K562 (cell line): ENCODE data around the gene HTR6. TPM values are rescaled to one million over a fixed set of nuclear protein-coding genes. Genes with fewer than 3 reads are reported as not detected.

Experiments
- ATAC-seq: fragments of 200-7000 bp; cut with Tn5 transposase; 3 replicates; pipeline ENCODE4 v1.9.1; 2020; ENCODE audit warnings: moderate library complexity
- BruUV-seq: library from RNA; stranded (reverse); fragments of 400-500 nt; replicated peaks from 2 replicates; lab custom pipeline; 2021; lab: Mats Ljungman, UMichigan
- CTCF ChIA-PET: fragments of 300-600 bp; formaldehyde crosslinking; extraction: SDS; loops from one replicate; lab custom pipeline; 2021; ENCODE audit warnings: low intra/inter-chr PET ratio; lab: Yijun Ruan, JAX
- POLR2A ChIA-PET: fragments of 300-600, 350-650 bp; sonication (Branson Sonifier 250); formaldehyde crosslinking; extraction: SDS; loops from one replicate; lab custom pipeline; 2021; ENCODE audit warnings: antibody characterized with exemption, inconsistent platforms; lab: Yijun Ruan, JAX
- DNase-seq, 4 experiments: peaks; one replicate each; pipeline versions ENCODE4 v3.0.0 to v3.0.0-alpha.2; 2011 to 2018; ENCODE audit warnings: low spot score in 3 of 4, mixed read lengths in 3 of 4; ENCODE audit errors: extremely low read depth in 1 of 4
- FAIRE-seq: peaks from 2 replicates; lab custom pipeline; 2011; peaks lifted over from hg19 to GRCh38; lab: Jason Lieb, UNC
- H2AFZ ChIP-seq: 2 replicates; pipeline ENCODE4 v1.6.0; 2011; ENCODE audit warnings: low read depth, low read length, control low read depth, inconsistent platforms
- H3K27ac ChIP-seq: fragments of 200-600 bp; 3 replicates; pipeline ENCODE4 v1.8.0; 2011; ENCODE audit warnings: low read depth, mild to moderate bottlenecking, control low read depth, inconsistent platforms, low read length, moderate library complexity, mixed read lengths; ENCODE audit errors: extremely low read depth
- H3K27me3 ChIP-seq, 2 experiments: fragments of 300-600 bp in 1 of 2; 2 replicates in 1 of 2; 3 replicates in 1 of 2; pipeline versions ENCODE4 v1.6.0 to v1.8.0; 2011; ENCODE audit warnings: inconsistent platforms in 2 of 2, low read length in 2 of 2, mild to moderate bottlenecking in 1 of 2, mixed read lengths in 1 of 2, moderate library complexity in 1 of 2; ENCODE audit not compliant: control insufficient read depth in 2 of 2, insufficient read depth in 2 of 2
- H3K36me3 ChIP-seq: fragments of 300-600 bp; 3 replicates; pipeline ENCODE4 v1.8.0; 2011; ENCODE audit warnings: mild to moderate bottlenecking, low read length, inconsistent platforms; ENCODE audit not compliant: control insufficient read depth, insufficient read depth
- H3K4me1 ChIP-seq, 2 experiments: fragments of 200-600 bp in 1 of 2; replicated peaks in 1 of 2; 2 replicates in 1 of 2; 3 replicates in 1 of 2; pipeline versions ENCODE4 v1.5.1 to v1.8.0; 2011; ENCODE audit warnings: inconsistent platforms in 2 of 2, low read length in 2 of 2, mild to moderate bottlenecking in 1 of 2, mixed read lengths in 1 of 2, moderate library complexity in 1 of 2; ENCODE audit not compliant: control insufficient read depth in 2 of 2, insufficient read depth in 2 of 2
- H3K4me2 ChIP-seq: 2 replicates; pipeline ENCODE4 v1.6.1; 2011; ENCODE audit warnings: low read length, control low read depth, inconsistent platforms, mixed read lengths; ENCODE audit not compliant: insufficient read depth
- H3K4me3 ChIP-seq: fragments of 200-600 bp; sonication (generic), shearing (Covaris generic); 2 replicates; pipeline ENCODE4 v1.5.1; 2016; ENCODE audit warnings: control low read depth, inconsistent platforms
- H3K79me2 ChIP-seq: fragments of 200-600 bp; 3 replicates; pipeline ENCODE4 v1.8.0; 2011; ENCODE audit warnings: low read length, inconsistent platforms; ENCODE audit not compliant: control insufficient read depth, insufficient read depth
- H3K9ac ChIP-seq, 2 experiments: 2 replicates each; pipeline versions ENCODE4 v1.6.0 to v1.6.1; 2011; ENCODE audit warnings: low read depth in 2 of 2, low read length in 2 of 2, control low read depth in 1 of 2, inconsistent platforms in 1 of 2, mild to moderate bottlenecking in 1 of 2, mixed read lengths in 1 of 2; ENCODE audit not compliant: insufficient read depth in 1 of 2
- H3K9me1 ChIP-seq: one replicate; pipeline ENCODE4 v1.6.0; 2011; ENCODE audit warnings: inconsistent platforms, mild to moderate bottlenecking, low read length, moderate library complexity; ENCODE audit not compliant: control insufficient read depth, insufficient read depth
- H3K9me3 ChIP-seq: replicated peaks from 2 replicates; pipeline ENCODE4 v1.5.1; 2011; ENCODE audit warnings: low read depth, low read length, inconsistent platforms; ENCODE audit not compliant: control insufficient read depth, insufficient read depth
- H4K20me1 ChIP-seq: replicated peaks from 2 replicates; pipeline ENCODE4 v1.6.1; 2011; ENCODE audit warnings: low read length, inconsistent platforms, mixed read lengths; ENCODE audit not compliant: control insufficient read depth, insufficient read depth
- BCOR ChIP-seq: fragments of 450-650 bp; IDR thresholded peaks from 2 replicates; pipeline ENCODE4 v1.6.1; 2016
- CTBP1 ChIP-seq: fragments of 450-650 bp; IDR thresholded peaks from 2 replicates; pipeline ENCODE4 v1.6.1; 2016; ENCODE audit warnings: borderline replicate concordance
- DACH1 ChIP-seq: fragments of 450-650 bp; IDR thresholded peaks from 2 replicates; pipeline ENCODE4 v1.6.1; 2018; ENCODE audit not compliant: partially characterized antibody
- DMBX1 ChIP-seq: fragments of 250-450 bp; sonication (Bioruptor Pico); IDR thresholded peaks from 2 replicates; pipeline ENCODE4 v1.8.0; 2022; ENCODE audit warnings: inconsistent platforms, mild to moderate bottlenecking, moderate library complexity, borderline replicate concordance
- KHSRP ChIP-seq: fragments of 450-650 bp; IDR thresholded peaks from 2 replicates; pipeline ENCODE4 v1.6.1; 2017
- SIN3A ChIP-seq, 2 experiments: fragments of 150-350 bp in 1 of 2; IDR thresholded peaks; 2 replicates each; pipeline ENCODE4 v1.6.1; 2011 to 2016; ENCODE audit warnings: borderline replicate concordance in 2 of 2, low read depth in 2 of 2, low read length in 2 of 2, mild to moderate bottlenecking in 2 of 2, moderate library complexity in 2 of 2; ENCODE audit not compliant: control insufficient read depth in 1 of 2
- SMAD1 ChIP-seq: fragments of 150-350 bp; IDR thresholded peaks from 2 replicates; pipeline ENCODE4 v1.6.1; 2014; ENCODE audit warnings: low read length, low read depth; ENCODE audit not compliant: partially characterized antibody
- SNRNP70 ChIP-seq: fragments of 200-400 bp; formaldehyde crosslinking; optimal IDR thresholded peaks from 2 replicates; pipeline ENCODE3; 2017; ENCODE audit warnings: low read depth, low read length
- XRCC5 ChIP-seq: fragments of 200-400 bp; formaldehyde crosslinking; IDR thresholded peaks from 2 replicates; pipeline ENCODE4 v1.6.1; 2017; ENCODE audit warnings: low read depth, mild to moderate bottlenecking, low read length
- ZC3H8 ChIP-seq: fragments of 450-650 bp; IDR thresholded peaks from 2 replicates; pipeline ENCODE4 v1.6.1; 2017
- ZNF263 ChIP-seq: sonication (generic); formaldehyde crosslinking; IDR thresholded peaks from 2 replicates; pipeline ENCODE4 v1.8.0; 2022; ENCODE audit warnings: mild to moderate bottlenecking, missing genetic modification reagents, borderline replicate concordance
- ZNF717 ChIP-seq: fragments of 250-450 bp; sonication (Bioruptor Pico); IDR thresholded peaks from 2 replicates; pipeline ENCODE4 v1.5.0; 2021
- WGBS: fragments of 100-300 bp; shearing (Covaris generic); methylation state at CpG from one replicate; pipeline ENCODE4 v1.1.6; 2016; ENCODE audit warnings: low coverage, mixed read lengths; ENCODE audit not compliant: insufficient coverage; ENCODE audit errors: missing lambda C conversion rate; 5-methylcytosine and 5-hydroxymethylcytosine counted together
- in situ Hi-C: fragments of 300-500 bp; cut with MboI; formaldehyde crosslinking; loops from 4 replicates; pipeline ENCODE4 v1.15.0; 2018; ENCODE audit warnings: inconsistent platforms, mixed read lengths
- intact Hi-C: fragments of 100-400 bp; cut with micrococcal nuclease; formaldehyde crosslinking; loops from 2 replicates; pipeline ENCODE4 v1.14.2; 2022
- polyA plus RNA-seq, 8 experiments: library from polyadenylated mRNA; depleted of rRNA in 4 of 8; stranded (reverse) in 5 of 8; unstranded in 3 of 8; fragments of >200 nt; fragmentation: Nextera tagmentation in 2 of 8; fragmentation: Illumina TruSeq in 1 of 8; extraction: Ambion mirVana in 2 of 8; extraction: Trizol in 1 of 8; gene quantifications; 2 replicates each; pipeline versions ENCODE4 v1.2.1 to v1.2.3, GENCODE V29; 2011 to 2014; ENCODE audit warnings: inconsistent platforms in 1 of 8, missing spikeins in 1 of 8
- total RNA-seq, 7 experiments: library from RNA; depleted of rRNA in 6 of 7; stranded (reverse); fragments of >200 nt in 6 of 7; fragmentation: Illumina TruSeq in 2 of 7; extraction: Trizol in 2 of 7; gene quantifications; 2 replicates each; pipeline versions ENCODE4 v1.2.1 to v1.2.3, GENCODE V29; 2011 to 2021; ENCODE audit warnings: low replicate concordance in 1 of 7
- TF ChIP-seq, protein P1 (sequence below): fragments of 200-800 bp; sonication (Bioruptor generic); IDR thresholded peaks from 2 replicates; pipeline ENCODE4 v1.6.1; 2016; ENCODE audit warnings: missing genetic modification characterization, missing compliant biosample characterization

Gene HTR6
- total and polyA plus RNA-seq, 9 of the 15 experiments (the other 6 are each of a cell fraction or from before 2014, with no cell fraction given), result not detected

DNA sequence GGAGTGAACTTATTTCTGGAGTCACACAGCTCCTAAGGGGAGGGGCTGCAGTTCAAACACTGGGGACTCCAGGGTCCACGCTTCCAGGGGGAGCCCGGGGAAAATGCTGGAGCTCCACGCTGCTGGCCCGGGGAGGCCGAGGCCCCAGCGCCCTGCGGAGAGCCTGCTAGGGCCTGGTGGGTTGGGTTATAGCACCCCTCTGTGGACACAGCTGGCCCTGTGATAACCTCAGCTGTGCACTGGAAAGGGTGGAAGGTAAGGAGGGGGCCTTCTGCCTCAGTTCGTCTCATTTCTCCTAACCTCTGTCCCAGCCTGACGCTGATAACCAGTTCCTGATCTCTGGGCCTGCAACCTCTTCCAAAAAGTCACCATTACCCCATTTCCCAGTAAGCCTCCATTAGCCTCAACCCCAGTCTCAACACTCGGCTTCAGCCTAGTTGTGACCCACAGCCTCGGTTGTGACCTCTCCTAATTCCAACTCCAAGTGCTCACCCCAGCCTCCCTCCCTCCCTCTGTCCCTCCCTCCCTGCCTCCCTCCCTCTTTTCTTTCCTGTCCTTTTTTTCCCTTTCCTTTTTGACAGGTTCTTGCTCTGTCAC is 13.4 kb upstream of the HTR6 start:
- Histone ChIP-seq H3K9me3 (no peaks in the 10 kb centered on the region), H3K9ac (peak overlapping the region; percentile 23 to 35; a peak in 3 of 4 replicates), H3K27ac (no peak overlapping the region), H3K79me2 (no peaks in the 10 kb centered on the region), H3K9me1 (no peaks in the 10 kb centered on the region), H4K20me1 (peaks cover 3% of the 10 kb centered on the region; the same call in 1 of the 2 replicates), H3K4me3 (no peak overlapping the region), H3K4me1 (peaks cover 15 to 23% of the 10 kb centered on the region in 2 experiments; a peak in 4 of 5 replicates), H3K36me3 (no peaks in the 10 kb centered on the region), H3K27me3 (peaks cover 0 to 10% of the 10 kb centered on the region in 2 experiments; a peak in 2 of 5 replicates), H2AFZ (peak overlapping the region; percentile 86), H3K4me2 (peak overlapping the region; percentile 59; the same call in 1 of the 2 replicates)
- ChIA-PET CTCF (interaction anchor here (0.6 to 2.7 kb wide), 10 partner anchors 185 to 767 kb away, joined by 3 to 29 read pairs (median 6); no protein-coding TSS in a partner anchor), POLR2A (interaction anchor here (0.5 to 1.1 kb wide), 8 partner anchors 11 to 697 kb away, joined by 3 to 5 read pairs (median 3); partner anchors contain the start of genes AKR7A2, EMC1, MRTO4 and SLC66A1)
- peak; percentile 90 for FAIRE-seq
- BruUV-seq, result no TSS peak
- peak; percentile 81 to 94 (median 84) for DNase-seq
- peak; percentile 93 for ATAC-seq
- in situ Hi-C loops, result loop anchor here (5.0 to 25.0 kb wide), 6 partner anchors 309 to 1039 kb away; no protein-coding TSS in a partner anchor
- intact Hi-C loops, result loop anchor here (1.0 to 10.0 kb wide), 4 partner anchors 260 to 746 kb away; partner anchors contain the start of genes ALDH4A1, EMC1 and MRTO4
- 3% methylated on average over 11 of the region's 11 CpGs for WGBS
- TF ChIP-seq XRCC5 (no peak), ZC3H8 (no peak), SIN3A (IDR thresholded peaks at IDR 0.05; ENCODE audit: borderline replicate concordance in 2 of 2, control insufficient read depth in 1 of 2, low read depth in 2 of 2, low read length in 2 of 2) (peak in 1 of 2 experiments; percentile 30; a peak in 1 of 4 replicates), CTBP1 (peak; percentile 45; the same call in 1 of the 2 replicates), DACH1 (peak; percentile 59), DMBX1 (CRISPR knock-in tag) (no peak), SNRNP70 (no peak), ZNF717 (CRISPR knock-in tag) (no peak), KHSRP (no peak), SMAD1 (no peak), ZNF263 (CRISPR knock-in tag) (peak; percentile 26; the same call in 1 of the 2 replicates), BCOR (peak; percentile 16; the same call in 1 of the 2 replicates)
- TF ChIP-seq, protein P1, sequence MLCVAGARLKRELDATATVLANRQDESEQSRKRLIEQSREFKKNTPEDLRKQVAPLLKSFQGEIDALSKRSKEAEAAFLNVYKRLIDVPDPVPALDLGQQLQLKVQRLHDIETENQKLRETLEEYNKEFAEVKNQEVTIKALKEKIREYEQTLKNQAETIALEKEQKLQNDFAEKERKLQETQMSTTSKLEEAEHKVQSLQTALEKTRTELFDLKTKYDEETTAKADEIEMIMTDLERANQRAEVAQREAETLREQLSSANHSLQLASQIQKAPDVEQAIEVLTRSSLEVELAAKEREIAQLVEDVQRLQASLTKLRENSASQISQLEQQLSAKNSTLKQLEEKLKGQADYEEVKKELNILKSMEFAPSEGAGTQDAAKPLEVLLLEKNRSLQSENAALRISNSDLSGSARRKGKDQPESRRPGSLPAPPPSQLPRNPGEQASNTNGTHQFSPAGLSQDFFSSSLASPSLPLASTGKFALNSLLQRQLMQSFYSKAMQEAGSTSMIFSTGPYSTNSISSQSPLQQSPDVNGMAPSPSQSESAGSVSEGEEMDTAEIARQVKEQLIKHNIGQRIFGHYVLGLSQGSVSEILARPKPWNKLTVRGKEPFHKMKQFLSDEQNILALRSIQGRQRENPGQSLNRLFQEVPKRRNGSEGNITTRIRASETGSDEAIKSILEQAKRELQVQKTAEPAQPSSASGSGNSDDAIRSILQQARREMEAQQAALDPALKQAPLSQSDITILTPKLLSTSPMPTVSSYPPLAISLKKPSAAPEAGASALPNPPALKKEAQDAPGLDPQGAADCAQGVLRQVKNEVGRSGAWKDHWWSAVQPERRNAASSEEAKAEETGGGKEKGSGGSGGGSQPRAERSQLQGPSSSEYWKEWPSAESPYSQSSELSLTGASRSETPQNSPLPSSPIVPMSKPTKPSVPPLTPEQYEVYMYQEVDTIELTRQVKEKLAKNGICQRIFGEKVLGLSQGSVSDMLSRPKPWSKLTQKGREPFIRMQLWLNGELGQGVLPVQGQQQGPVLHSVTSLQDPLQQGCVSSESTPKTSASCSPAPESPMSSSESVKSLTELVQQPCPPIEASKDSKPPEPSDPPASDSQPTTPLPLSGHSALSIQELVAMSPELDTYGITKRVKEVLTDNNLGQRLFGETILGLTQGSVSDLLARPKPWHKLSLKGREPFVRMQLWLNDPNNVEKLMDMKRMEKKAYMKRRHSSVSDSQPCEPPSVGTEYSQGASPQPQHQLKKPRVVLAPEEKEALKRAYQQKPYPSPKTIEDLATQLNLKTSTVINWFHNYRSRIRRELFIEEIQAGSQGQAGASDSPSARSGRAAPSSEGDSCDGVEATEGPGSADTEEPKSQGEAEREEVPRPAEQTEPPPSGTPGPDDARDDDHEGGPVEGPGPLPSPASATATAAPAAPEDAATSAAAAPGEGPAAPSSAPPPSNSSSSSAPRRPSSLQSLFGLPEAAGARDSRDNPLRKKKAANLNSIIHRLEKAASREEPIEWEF (CRISPR knock-in tag), result no peak
